ENCODE results near the gene LINC00237.

Gene LINC00237

GRCh38 chr20:21067255-21067654 is 38.9 kb downstream of the LINC00237 start:
- Histone ChIP-seq H3K9me2 (replicated peaks; ENCODE audit: control insufficient read depth, low read length) (no peaks in the 10 kb centered on the region), H3K79me2 (ENCODE audit: control insufficient read depth, low read length) (no peaks in the 10 kb centered on the region), H3K4me1 (ENCODE audit: control insufficient read depth, low read length) (no peaks in the 10 kb centered on the region), H3F3A (ENCODE audit: control insufficient read depth, insufficient read depth) (no peaks in the 10 kb centered on the region), H3K4me2 (ENCODE audit: low read length) (no peak overlapping the region), H3K9me3 (ENCODE audit: control insufficient read depth, insufficient read depth, low read length) (no peaks in the 10 kb centered on the region), H3K27me3 (ENCODE audit: control insufficient read depth, low read length) (peaks cover 3% of the 10 kb centered on the region; the same call in 1 of the 2 replicates), H3K27ac (ENCODE audit: low read depth, low read length) (no peak overlapping the region), H4K20me1 (ENCODE audit: control insufficient read depth, insufficient read depth, low read depth, low read length) (no peaks in the 10 kb centered on the region), H3K36me3 (ENCODE audit: control insufficient read depth, low read length) (no peaks in the 10 kb centered on the region), H3K4me3 (ENCODE audit: low read length) (no peak overlapping the region)
- TF ChIP-seq CTCF (IDR thresholded peaks at IDR 0.05; ENCODE audit: low read depth, low read length, poor library complexity, severe bottlenecking) (no peak), EZH2phosphoT487 (IDR thresholded peaks at IDR 0.05; ENCODE audit: borderline replicate concordance, low read length) (no peak)

- Histone ChIP-seq H3K36me3 (ENCODE audit: control insufficient read depth, low read length) (no peaks in the 10 kb centered on the region), H3K4me1 (ENCODE audit: control insufficient read depth, low read length) (no peaks in the 10 kb centered on the region), H3K9me3 (ENCODE audit: control insufficient read depth, insufficient read depth, low read length) (no peaks in the 10 kb centered on the region), H3F3A (ENCODE audit: control insufficient read depth, insufficient read depth) (no peaks in the 10 kb centered on the region), H3K79me2 (ENCODE audit: control insufficient read depth, low read length) (no peaks in the 10 kb centered on the region), H3K27ac (ENCODE audit: low read depth, low read length) (no peak overlapping the region), H3K9me2 (replicated peaks; ENCODE audit: control insufficient read depth, low read length) (no peaks in the 10 kb centered on the region), H3K4me3 (ENCODE audit: low read length) (no peak overlapping the region), H3K4me2 (ENCODE audit: low read length) (no peak overlapping the region), H4K20me1 (ENCODE audit: control insufficient read depth, insufficient read depth, low read depth, low read length) (no peaks in the 10 kb centered on the region), H3K27me3 (ENCODE audit: control insufficient read depth, low read length) (peaks cover 3% of the 10 kb centered on the region; the same call in 1 of the 2 replicates)
- TF ChIP-seq EZH2phosphoT487 (IDR thresholded peaks at IDR 0.05; ENCODE audit: borderline replicate concordance, low read length) (no peak), CTCF (IDR thresholded peaks at IDR 0.05; ENCODE audit: low read depth, low read length, poor library complexity, severe bottlenecking) (no peak)
Observed at GRCh38 chr20:21064924-21065323, 41.2 kb downstream of the LINC00237 start.

- no peak overlapping the region for H3K27ac ChIP-seq (ENCODE audit: low read depth, low read length)
- H3K79me2 ChIP-seq (ENCODE audit: control insufficient read depth, low read length) = no peaks in the 10 kb centered on the region
- H3K36me3 ChIP-seq (ENCODE audit: control insufficient read depth, low read length) = no peaks in the 10 kb centered on the region
- H3K4me2 ChIP-seq (ENCODE audit: low read length) = no peak overlapping the region
- no peaks in the 10 kb centered on the region for H4K20me1 ChIP-seq (ENCODE audit: control insufficient read depth, insufficient read depth, low read depth, low read length)
- TF ChIP-seq EZH2phosphoT487 (IDR thresholded peaks at IDR 0.05; ENCODE audit: borderline replicate concordance, low read length) = no peak
- no peak for TF ChIP-seq CTCF (IDR thresholded peaks at IDR 0.05; ENCODE audit: low read depth, low read length, poor library complexity, severe bottlenecking)
- H3F3A ChIP-seq (ENCODE audit: control insufficient read depth, insufficient read depth) = no peaks in the 10 kb centered on the region
- H3K9me2 ChIP-seq (replicated peaks; ENCODE audit: control insufficient read depth, low read length) = no peaks in the 10 kb centered on the region
- no peaks in the 10 kb centered on the region for H3K4me1 ChIP-seq (ENCODE audit: control insufficient read depth, low read length)
- H3K9me3 ChIP-seq (ENCODE audit: control insufficient read depth, insufficient read depth, low read length) = no peaks in the 10 kb centered on the region
- peaks cover 3% of the 10 kb centered on the region; the same call in 1 of the 2 replicates for H3K27me3 ChIP-seq (ENCODE audit: control insufficient read depth, low read length)
- no peak overlapping the region for H3K4me3 ChIP-seq (ENCODE audit: low read length)
Observed at GRCh38 chr20:21063276-21063675, 42.9 kb downstream of the LINC00237 start.
